ENCODE data around the gene TGFBR3.

Gene TGFBR3

GRCh38 chr1:91710261-91710660 is 175.7 kb downstream of the TGFBR3 start:
- DNase-seq (ENCODE audit: low read depth): no peak

- no peak for DNase-seq (ENCODE audit: low read depth)
Measured at GRCh38 chr1:91708691-91709090, 177.3 kb downstream of the TGFBR3 start.

DNA sequence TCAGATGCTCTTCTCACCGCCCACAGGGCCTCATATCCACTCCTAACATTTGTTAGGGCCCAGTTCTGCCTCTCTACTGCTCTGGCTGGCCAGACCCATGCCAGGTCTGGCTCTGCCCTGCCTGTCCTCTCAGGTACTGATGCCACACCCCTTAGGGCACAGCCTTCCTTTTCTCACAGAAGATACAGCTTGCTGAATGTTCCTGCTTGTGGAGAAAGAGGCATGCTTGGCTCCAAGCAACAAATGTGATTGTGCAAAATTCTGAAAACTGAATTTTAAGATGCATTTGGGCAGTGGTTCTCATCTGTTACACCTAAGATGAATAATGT is 178.1 kb downstream of the TGFBR3 start:
- no peak for DNase-seq (ENCODE audit: low read depth)

DNA sequence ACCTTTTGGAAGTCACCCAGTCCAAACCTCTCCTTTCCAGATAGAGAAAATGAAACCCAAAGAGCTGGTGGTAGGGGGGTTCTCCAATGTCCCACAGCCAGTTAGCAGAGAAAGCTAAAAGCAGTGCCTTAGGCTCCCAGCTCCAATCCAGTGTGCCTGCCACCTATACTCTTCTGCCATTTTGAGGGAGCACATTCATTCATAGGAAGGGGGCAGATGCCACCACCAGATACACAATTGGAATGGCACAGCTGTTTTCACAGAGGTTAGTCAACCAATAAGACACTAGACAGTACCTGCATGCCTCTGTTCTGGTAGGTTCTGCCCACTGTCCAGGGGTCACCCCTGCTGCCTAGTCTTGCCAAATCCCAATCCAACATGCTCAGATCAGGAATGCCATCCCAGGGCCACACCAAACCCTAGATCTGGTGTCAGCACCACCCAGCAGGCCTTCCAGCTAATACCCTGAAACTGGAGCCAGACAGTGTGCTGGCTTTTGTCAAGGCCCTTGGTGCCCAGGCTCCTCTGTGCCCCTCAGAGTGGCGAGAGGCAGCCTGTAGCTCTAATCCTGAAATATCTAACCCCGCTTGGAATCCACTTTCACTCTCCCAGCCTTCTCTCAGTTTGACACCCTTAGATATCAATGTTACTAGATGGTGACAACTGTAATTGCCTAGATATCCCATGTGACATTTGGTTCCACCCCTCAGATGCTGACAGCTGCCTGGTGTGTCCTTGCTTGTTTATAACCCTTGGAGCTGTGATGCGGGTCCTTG is 178.6 kb downstream of the TGFBR3 start:
- DNase-seq (ENCODE audit: low read depth): no peak

- no peak for DNase-seq (ENCODE audit: low read depth)
Measured at GRCh38 chr1:91706140-91706957, 179.6 kb downstream of the TGFBR3 start.

- DNase-seq (ENCODE audit: low read depth): no peak
Measured at GRCh38 chr1:91704746-91705145, 181.2 kb downstream of the TGFBR3 start.

DNA sequence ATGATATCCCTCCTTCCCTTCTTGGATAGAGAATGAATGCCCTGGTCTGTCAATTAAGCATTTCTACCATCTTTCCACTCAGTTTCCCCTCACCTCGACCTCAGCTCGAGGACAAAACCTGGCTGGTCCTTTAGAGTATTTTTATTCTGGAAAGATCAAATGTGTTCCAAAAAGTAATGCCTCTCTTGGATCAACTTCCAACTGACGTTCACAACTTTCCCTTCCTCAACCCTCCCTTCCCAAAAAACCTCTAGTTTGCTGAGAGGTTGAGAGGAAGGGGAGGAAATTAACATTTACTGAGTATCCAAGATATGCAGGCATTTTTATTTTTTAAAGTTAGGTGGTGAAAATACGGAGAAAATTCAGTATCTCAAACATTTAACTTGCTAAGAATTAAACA is 182.9 kb downstream of the TGFBR3 start:
- DNase-seq (ENCODE audit: low read depth): no peak

DNA sequence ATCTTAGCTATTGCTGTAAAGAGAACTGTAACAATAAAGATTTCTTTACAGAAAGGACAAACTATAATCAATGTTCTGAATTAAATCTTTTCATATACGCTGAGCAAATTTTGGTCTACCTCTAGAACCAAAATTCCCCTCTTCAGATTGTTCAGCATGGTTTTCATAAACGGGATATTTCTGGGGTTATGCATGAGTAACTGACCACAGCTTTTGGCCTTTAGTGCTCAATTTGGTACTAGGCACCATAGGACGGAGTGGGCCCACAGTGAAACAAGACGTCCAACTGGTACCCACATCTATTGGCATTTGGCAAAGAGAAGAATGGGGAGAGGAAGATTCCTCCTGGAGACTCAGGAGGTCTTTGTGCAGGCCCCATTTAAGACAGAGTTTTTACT is 184.5 kb downstream of the TGFBR3 start:
- no peak for DNase-seq (ENCODE audit: low read depth)

DNA sequence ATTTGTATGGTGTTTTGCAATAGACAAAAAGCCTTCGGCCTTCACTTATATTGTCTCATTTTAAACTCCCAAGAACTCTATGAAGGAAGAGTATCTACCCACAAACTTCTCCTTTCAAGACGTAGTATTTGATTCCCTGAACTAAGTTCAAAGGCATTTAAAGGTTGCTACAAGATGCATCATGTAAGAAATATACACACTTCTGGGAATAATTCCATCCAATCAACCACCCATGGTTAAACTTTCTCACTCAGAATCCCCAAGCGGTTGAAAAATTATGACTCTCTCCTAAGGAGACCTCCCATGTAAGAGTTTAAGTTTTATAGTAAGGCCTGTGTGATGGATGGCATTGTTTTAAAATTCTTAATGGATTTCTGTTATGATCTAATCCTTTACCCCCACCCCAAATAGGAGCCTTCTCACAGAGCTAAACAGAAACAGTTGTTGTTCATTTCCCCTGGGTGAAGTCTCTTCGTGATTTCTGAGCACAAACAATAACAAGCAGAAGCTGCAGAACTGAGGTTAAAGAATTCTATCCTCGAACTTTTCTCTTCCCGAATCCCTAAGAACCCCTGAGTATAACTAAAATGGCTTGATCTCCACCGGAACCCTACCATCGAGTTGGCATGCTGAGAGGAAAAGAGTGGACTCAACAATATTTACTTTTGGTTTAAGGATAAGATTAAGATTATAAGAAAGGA is 185.0 kb downstream of the TGFBR3 start:
- no peak for DNase-seq (ENCODE audit: low read depth)

DNA sequence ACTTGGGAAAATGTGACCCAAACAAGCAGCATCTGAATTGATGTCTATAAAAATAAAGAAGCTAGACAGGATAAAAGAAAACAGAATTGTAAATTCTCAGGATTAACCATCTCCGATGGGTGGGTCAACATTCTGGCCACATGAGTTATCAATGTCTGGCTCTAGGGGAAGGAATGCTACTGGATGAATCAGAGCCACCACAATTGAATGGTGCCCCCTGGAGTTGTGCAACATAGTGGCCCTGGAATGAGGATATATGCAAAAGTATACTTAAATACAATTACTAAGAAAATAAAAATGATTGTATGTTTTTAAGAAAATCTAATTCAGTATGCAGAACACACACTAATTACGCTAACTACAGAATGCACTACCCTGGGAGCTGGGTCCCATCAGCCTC is 185.6 kb downstream of the TGFBR3 start:
- no peak for DNase-seq (ENCODE audit: low read depth)

GRCh38 chr1:91699339-91699974 is 186.5 kb downstream of the TGFBR3 start:
- no peak for DNase-seq (ENCODE audit: low read depth)

GRCh38 chr1:91697861-91698260 is 188.1 kb downstream of the TGFBR3 start:
- DNase-seq (ENCODE audit: low read depth): no peak

- no peak for DNase-seq (ENCODE audit: low read depth)
Measured at GRCh38 chr1:91697416-91697815, 188.5 kb downstream of the TGFBR3 start.

DNA sequence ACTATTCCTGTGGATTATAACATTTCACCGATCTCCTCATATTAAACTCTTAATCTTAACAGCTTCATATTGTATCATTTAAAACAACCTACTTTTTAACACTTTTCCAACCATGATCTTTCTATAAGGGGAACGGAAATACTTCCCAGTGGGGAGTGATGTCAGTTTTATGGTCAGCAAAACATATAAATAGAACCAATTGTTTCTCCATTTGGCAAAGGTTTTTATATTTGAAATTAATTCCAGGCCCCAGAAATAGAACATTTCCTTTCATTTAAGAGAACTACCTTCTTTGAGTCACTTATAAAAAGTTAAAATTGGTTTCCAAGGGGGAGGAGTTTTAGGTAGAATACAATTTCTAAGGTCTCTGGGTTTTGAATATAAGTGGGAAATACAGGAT is 189.6 kb downstream of the TGFBR3 start:
- no peak for DNase-seq (ENCODE audit: low read depth)

- DNase-seq (ENCODE audit: low read depth): no peak
Measured at GRCh38 chr1:91693557-91693956, 192.4 kb downstream of the TGFBR3 start.

GRCh38 chr1:91691525-91691924 is 194.4 kb downstream of the TGFBR3 start:
- no peak for DNase-seq (ENCODE audit: low read depth)

DNA sequence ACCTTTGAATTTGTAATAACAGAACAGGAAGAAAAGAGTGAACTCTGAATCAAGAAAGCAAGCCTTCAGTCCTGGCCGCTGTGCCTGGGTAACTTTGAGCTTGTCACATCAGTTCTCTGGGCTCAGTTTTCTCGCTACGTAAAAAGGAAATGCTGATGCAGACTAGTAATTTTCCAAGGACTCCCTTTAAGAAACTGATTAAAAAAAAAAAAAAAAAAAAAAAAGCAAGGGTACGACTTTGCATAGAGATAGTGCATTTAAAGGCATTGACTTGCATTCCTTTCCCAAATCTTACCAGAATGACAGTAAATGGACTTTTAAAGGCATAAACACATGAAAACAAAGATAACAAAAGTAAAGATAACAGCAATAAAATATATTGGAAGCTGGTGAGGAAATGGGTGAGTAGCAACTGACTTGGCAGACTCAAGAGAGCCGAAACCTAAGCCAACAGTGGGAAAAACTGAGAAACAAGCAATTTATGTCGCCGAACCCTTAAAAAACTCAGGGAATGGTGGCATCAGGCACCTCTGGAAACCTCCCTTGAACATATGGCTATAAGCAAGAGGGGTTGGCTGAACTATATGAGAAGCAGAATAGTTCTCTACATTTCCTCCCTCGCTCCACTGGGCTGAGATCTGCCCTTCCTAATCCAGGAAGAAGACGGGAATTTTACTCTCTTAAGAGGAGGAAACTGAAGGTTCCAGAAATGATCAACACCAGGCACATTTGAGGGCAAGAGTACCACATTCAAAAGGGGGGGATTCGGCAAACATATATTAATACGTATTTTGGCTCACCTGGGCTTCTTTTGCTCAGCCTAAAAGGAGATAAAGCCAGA is 196.1 kb downstream of the TGFBR3 start:
- no peak for DNase-seq (ENCODE audit: low read depth)

DNA sequence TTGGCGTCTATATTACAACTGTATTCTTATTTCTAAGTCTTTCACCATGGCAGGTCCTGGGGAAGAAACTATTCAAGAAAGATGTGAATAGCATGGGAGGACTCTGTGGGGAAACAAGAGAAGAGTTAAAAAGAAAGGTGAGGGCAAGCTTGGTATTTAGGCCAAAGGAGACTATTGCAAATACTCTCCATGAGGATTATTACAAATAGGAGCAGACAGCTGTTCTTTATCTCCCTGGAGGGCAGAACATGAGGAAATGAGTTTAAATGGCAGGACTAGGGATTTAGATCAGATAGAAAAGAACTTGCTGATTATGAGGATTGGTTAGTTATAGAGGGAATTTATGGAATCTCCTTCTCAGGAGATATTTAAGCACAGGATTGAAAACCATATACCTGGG is 198.5 kb downstream of the TGFBR3 start:
- DNase-seq (ENCODE audit: low read depth): no peak

DNA sequence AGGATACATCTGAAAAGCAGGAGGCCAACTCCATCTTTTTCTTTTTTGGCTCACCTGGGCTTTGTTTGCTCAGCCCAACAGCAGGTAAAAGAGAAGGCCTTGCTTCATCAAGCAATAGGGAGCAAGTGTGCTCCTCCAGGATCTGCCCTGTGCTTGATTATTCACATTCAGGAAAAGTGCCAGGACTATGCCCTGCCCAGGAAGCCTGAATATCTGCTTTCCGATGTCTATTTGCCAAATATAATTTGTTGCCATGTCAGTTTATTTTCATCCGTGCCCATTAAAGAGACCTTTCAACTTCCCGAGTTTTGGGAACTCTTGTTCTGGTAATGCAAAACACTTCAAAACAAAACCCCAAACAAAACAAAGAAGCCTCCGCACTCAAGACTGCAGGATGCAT is 200.0 kb downstream of the TGFBR3 start:
- DNase-seq (ENCODE audit: low read depth): no peak

DNA sequence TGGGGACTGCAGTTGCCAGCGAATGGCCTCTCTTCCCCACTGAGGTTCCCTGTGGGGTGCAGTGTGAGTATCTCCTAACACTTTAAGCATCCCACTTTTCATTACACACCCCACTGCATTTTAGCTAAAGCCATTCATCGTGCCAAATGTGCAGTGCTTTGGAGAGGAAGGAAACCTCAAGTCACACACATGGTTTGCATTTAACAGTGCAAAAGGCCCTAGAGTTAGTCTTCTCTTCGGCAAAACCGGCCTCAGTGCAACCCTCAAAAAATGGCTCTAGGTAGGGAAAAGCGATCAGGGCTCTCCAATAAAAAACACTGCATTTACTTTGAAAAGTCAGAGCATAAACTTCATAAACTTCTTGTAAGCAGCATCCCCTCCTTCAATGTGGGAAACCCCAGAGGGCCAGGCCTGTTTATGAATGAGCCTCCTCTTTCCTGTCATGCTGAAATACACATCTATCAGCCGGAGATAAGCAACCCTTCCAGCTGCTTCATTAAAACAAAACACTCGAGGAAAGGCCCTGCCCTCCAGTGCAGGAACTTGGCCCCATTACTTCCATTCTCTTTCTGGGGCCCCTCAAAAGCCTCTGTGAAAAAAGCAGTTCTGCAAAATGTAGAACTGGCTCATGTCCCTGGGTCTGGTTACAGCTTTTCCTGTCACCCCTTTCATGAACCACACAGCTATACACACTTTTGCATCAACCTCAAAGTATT is 201.3 kb downstream of the TGFBR3 start:
- DNase-seq (ENCODE audit: low read depth): no peak

DNA sequence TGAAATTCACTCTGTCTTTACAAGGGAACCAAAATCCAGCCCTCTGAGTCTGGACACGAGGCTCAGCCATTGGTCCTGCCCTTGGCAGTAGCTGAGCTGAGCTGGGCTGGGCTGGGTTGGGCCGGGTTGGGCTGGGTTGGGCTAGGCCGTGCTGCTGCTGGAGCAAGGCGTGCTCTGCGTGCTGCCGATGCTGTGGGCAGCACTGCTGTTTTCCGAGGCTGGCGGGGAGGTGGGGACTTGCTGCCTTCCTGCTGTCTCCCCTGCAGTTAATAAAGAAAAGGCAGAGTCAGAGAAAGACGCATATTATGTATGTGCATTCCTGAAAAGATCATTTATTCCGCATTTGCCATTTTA is 202.4 kb downstream of the TGFBR3 start:
- DNase-seq (ENCODE audit: low read depth): no peak
